Raji (cell line): Measurements from ENCODE around the gene SLC25A51.

ENCODE experiments used
- POLR2A ChIP-seq: IDR thresholded peaks from 2 replicates; pipeline ENCODE4 v1.6.1; 2011; ENCODE audit warnings: low read depth, low read length, control low read depth; ENCODE audit not compliant: insufficient read depth

Gene SLC25A51

DNA sequence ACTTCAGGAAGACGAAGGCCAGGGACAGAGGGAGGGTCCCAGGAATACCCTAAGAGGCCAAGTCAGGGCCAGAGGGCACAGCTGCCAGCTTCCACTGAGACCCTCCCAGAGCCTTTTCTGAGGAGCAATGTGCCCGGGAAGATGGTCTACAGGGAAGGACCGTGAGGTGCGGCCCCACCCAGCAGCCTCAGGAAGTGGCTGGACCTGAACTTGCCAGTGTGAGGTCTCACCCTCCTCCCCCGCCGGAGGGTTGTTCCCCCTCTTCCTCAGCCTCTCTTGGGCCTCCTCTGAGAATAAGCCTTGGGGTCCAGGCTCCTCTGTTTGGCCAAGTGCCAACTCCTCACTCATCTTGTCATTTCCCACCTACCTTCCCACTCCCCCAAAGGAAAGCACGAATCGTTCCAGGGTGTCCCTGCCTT is 13.4 kb upstream of the SLC25A51 start:
- TF ChIP-seq POLR2A: no peak

DNA sequence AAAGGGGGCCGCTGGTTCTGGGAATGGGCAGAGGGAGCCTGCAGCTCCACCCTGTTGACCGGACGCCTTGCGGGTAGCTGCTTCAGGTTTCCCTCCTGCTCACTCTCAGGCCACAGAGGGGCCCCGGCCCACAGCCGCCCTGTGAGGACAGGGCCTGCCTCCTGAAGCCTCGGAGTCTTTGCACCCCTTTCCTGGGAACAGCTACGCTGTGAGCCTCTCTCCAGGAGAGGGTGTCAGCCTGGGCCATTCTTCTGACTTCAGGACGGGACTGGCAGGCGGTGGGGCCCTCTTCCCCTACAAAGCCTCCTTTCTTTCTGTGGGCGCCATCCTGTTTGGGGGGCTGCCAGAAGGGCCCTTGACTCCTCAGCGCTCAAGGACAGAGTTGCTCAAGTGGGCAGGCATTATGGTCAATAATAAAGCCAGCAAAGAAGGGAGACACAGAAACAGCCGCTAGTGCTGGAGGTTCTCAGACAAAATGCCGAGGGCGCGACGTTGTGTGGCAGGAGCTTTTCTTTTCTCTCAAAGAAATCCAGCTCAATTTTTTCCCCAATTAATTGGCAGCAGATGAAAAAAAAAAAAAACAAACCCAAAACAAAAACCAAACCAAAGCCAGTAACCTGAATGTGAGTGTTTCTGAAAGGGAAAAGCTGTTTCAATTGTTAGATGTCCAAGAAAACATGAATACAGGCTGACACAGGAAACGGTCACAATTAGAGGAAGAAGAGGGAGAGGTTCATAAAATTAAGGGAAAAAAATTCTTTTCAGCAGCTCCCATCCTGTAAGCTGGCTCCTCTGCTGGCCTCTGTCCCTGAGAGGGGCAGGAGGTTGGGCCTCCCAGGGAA is 12.8 kb upstream of the SLC25A51 start:
- TF ChIP-seq POLR2A: no peak

DNA sequence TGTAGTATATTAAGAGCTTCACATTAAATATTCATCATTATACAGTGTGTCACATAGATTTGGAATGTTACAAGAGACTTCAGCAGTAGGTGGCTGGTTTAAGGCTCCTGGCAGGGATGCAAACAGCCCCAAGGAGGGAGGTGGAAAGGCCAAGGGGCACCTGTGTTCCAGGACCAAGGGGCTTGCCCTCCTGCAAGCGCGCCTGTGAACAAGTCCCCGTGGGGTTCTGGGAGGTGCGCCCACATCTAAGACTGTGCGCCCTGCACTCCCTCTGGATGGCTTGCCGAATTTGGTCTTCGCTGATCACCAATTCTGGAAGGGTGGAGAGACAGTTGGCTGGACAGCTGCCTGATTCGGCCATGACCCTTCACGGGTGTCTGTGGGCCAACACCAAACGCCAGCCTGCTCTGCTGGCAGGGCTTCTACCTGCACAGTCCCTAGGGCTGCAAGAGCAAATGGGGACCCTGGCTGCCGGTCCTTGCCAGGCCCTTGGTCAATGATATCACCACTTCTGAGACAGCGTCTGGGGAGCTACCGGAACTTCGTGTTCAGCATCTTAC is 12.1 kb upstream of the SLC25A51 start:
- no peak for TF ChIP-seq POLR2A

DNA sequence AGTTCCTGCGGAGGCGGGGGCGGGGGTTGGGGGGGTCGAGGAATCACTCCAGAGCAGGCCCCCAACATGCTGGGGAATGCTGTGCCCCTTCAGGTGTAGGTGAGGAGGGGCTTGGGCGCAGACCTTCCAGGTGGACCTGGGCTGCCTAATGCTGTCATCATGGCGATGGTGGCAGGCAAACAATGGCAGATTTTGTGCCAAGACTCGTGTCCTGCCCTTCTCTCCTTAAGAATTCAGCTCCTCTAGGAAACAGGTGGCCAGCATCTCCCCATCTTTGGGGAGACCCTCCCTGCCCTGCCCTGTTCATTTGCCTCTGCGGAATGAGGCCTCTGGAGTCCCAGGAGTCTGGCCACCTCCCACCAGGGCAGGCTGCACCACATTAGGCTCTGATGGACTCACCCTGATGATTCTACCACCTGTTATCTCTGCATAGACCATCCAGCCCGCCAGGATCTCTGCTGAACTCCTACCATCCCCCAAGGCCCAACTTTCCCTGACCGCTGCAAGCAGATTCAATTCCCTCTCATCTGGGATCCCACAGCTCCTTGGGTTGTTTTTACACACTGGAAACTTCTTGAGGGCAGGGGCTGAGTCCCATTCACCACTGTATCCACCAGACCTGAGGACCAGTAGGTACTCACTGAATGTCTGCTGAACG is 10.9 kb upstream of the SLC25A51 start:
- TF ChIP-seq POLR2A: no peak

DNA sequence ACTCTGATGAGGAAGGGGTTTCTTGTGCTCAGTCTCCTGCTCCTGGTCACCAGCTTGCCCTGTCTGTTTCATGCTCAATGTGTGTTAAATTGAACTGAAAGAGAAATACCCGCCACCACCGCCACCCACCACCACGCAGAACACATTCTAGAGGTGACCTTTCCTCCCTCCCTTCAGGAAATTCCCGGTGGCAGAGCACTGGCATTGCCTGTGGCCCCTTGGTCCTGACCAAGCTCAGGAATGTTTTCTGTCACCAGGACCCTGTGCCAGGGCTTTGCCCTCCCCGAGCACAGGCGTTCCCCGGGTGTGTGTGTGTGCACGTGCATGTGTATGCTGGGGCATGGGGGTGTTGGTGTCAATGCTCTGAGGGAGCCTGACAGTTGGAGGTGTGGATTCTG is 10.2 kb upstream of the SLC25A51 start:
- no peak for TF ChIP-seq POLR2A

DNA sequence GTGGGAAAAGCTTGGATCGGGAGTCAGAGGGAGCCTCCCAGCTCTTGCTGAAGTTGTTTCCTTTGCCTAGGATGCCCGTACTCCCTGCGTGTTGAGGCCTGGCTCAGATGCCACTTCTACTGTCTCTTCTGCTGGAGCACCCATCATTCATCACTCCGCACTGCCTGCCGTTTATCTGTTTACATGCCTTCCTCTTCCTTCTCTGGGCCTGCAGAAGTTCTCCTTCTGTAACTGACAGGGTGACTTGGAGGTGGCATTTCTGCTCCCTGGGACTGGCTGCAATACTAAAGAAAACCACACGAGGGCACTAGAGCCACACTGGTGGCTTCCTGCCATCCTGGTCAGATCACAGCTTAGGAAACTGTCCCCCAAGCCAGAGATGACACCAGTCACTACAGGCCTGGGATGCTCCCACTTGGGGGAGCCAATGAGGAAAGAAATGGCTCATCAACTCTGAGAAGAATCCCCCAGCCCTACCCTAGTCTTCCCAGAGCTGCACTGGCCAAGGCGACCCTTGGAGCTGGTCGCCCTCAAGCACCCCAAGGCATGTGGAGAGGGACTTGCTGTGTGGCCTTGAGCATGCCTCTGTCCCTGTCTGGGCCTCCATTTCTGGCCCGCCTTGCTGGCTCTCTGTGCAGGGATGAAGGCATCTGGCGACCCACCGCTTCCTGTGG is 9.7 kb upstream of the SLC25A51 start:
- TF ChIP-seq POLR2A: no peak

DNA sequence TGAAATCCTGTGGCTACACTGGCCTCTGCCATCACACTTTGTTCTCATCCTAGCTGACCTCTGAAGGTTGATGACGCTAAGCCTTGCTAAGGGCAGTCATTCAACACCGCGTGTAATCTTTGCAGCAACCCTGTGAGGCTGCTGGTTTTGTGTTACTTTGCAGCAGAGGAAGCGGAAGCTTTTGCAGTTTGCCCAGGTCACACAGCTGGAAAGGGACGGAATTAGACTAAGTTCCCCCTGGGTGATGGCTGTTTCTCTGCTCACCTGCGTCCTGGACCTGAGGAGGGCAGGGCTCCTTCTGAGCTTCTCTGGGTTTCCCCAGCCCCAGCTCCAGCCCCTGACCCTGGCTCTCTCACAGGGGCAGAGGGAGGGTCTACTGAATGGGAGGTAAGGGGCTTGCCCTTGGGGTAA is 7.3 kb upstream of the SLC25A51 start:
- TF ChIP-seq POLR2A: no peak

DNA sequence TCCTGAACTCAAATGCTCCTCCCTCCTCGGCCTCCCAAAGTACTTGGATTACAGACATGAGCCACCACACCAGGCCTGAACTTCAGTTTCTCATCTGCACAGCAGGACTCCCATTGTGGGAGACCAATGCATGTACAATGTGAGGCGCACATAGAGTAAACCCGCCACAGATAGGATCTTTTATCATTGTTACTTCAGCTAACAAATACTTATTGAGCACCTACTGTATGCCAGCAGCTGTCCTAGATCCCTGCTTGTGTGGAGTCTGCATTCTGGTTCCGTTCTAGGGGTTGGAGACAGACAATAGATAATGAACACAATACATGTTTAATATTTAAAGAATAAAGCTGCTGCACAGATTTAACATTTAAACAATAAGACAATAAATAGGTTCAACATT is 6.3 kb upstream of the SLC25A51 start:
- TF ChIP-seq POLR2A: no peak

DNA sequence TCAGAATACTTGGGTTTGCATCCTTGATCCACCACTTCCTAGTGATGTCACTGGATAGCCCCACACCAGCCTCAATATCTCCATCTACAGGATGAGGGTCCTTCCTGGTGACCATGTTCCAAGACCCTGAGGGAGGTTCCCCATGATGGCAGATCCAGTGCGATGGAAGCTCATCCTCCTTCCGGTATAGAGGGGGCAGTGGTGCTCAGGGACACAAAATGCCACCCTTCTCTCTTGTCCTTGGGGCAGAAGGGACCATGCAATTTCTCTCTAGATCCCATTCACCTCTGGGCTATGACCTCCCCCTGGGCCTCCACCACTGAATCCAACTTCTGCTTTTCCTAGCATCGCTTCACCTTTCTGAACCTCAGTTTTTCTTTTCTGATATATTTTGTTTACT is 5.4 kb upstream of the SLC25A51 start:
- TF ChIP-seq POLR2A: no peak

DNA sequence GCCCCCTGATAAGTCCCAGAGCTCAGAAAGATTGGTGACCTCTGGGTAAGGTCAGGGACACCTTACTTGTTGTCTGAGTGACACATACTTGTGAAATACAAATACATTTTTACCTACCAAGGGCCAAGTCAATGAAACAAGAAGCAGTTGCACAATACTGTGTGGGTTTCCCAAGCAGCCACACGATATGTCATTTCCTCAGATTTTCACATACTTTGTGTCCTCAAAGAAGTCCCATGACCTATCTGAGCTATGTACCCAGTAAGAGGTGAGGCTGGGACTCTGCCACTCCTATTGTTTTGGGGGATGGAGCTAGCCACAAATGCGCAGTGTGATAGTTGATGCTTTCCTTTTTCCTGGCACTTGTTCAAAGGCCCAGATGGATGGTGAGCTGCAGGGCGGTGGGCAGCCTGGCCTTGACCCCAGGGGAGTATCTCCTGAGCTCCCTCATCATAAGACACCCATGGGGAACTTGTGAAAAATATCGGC is 4.8 kb upstream of the SLC25A51 start:
- TF ChIP-seq POLR2A: no peak

DNA sequence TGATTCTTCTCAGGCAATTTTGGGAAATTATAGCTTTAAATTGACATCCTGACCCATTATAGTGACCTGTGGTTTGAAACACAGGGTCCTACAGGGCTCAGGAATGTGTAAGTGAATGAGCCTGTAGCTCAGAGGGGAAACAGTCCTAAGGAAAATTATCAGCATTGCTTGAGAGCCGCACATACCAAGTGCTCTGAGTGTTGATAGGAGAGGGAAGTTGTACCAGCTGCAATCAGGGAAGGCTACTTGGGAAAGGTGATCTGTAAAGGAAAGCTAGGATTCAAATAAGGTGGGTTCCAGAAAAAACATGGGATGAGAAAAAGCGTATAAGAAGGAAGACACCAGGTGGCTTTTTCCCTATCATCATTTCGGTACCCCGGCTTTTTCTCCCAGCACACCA is 4.4 kb upstream of the SLC25A51 start:
- TF ChIP-seq POLR2A: no peak

DNA sequence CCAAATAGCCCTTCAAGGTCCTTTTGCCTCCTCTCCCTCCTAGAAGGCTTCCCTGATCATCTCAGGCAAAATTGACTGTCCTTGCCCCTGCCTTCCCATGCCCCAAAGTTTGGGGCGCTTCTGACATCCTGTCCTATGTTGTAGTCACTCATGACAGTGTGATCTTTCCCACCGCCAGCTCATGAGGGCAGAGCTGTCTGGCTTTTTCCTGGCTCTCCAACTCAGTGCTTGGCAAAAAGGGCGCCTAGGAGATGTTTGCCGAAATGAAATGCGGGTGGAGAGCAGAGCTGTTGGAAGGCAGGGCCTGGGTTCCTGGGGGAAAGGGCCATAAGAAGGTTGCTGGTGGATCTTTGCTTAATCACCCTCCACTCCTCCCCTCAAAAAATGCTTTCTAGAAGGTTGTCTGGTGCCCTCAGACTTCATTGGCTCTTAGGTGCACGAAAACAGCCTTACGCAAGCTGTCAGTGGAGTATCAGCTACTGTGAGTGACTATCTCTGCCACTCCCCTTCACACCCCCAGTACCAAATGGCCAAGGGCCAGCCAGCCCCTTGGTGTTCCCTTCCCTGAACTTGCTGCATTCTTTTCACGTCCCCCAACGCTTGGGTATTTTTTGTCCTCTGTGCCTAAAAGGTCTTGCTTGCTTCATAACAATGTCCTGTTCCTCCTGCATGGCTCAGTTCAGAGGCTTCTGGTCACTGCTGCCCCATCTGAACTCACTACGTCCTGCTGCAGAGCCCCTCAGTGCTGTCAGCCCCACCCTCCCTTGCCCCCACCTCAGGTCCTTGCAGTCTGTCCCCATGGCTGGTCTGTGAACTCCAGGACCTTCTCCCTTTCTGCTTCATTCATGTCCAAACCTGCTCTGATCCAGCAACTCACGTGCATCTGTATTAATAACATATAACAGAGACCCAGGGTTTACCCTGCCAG is 2.6 kb upstream of the SLC25A51 start:
- TF ChIP-seq POLR2A: no peak

DNA sequence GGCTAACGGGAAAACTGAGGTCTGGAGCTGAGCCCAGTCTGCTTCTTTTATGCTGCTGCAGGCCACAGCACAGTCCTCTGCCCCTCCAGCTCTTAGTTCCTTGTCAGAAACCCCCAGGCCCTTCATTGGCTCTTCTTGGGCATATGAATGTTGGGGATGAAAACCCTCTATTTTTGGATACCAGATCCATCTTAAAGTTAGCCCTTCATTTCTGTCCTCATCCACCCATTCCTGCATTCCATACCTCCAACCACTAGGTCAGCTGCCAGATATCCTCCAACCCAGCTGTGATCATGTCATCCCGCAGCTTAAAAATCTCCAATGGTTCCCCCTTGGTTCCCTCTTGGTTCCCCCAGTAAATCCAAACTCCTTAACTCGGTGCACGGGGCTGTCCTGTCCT is 1.8 kb upstream of the SLC25A51 start:
- no peak for TF ChIP-seq POLR2A

DNA sequence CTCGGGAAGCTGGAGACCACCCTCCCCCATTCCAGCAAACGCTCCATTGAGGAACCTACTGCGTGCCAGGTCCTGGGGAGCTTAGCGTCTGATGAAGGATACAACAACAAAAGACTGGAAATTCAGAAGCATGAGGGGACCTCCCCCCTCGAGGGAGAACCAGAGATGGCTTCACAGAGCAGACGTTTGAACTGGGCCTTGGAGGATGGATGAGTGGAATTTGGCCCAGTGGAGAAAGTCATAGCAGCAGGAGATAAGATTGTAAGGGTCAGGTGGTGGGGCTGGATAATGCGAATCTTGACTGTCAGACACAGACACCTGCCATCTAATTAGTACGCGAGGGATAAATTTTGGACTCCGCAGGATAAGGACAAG is 1.2 kb upstream of the SLC25A51 start:
- no peak for TF ChIP-seq POLR2A
